Choroid plexus epithelial cell (primary cell): Measurements from ENCODE around the gene ARL15.

ENCODE experiments used
- DNase-seq: peaks from one replicate; pipeline ENCODE4 v3.0.0-alpha.2; 2010; ENCODE audit warnings: low read depth
- H3K4me3 ChIP-seq: 2 replicates; pipeline ENCODE4 v1.5.1; 2011; ENCODE audit warnings: low read depth, mild to moderate bottlenecking, control low read depth, low read length, moderate library complexity
- TF ChIP-seq, protein P1 (sequence below): conservative IDR thresholded peaks from 2 replicates; pipeline ENCODE4 v1.5.1; 2011; ENCODE audit warnings: low read depth, mild to moderate bottlenecking, control low read depth, inconsistent platforms, low read length, moderate library complexity

Gene ARL15

DNA sequence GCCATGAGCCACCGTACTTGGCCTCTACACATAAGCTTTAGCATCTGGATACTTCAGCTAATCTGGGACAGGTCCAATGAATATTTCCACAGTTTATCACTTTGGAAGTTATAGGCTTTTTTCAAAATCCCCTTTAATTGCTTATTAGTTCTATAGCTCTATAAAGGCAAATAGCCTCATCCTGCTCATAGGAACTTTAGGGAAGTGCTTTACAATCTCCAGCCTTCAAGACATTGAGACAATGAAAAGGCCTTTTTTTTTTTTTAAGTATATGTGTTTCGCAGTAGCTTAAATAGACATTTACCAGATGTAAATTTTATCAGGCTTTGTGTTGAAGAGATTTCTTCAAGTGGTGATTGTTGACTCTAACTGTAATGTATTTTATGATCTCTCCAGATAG is 224.2 kb downstream of the ARL15 start:
- H3K4me3 ChIP-seq: no peak overlapping the region
- TF ChIP-seq, protein P1, sequence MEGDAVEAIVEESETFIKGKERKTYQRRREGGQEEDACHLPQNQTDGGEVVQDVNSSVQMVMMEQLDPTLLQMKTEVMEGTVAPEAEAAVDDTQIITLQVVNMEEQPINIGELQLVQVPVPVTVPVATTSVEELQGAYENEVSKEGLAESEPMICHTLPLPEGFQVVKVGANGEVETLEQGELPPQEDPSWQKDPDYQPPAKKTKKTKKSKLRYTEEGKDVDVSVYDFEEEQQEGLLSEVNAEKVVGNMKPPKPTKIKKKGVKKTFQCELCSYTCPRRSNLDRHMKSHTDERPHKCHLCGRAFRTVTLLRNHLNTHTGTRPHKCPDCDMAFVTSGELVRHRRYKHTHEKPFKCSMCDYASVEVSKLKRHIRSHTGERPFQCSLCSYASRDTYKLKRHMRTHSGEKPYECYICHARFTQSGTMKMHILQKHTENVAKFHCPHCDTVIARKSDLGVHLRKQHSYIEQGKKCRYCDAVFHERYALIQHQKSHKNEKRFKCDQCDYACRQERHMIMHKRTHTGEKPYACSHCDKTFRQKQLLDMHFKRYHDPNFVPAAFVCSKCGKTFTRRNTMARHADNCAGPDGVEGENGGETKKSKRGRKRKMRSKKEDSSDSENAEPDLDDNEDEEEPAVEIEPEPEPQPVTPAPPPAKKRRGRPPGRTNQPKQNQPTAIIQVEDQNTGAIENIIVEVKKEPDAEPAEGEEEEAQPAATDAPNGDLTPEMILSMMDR: no peak
- DNase-seq: no peak

DNA sequence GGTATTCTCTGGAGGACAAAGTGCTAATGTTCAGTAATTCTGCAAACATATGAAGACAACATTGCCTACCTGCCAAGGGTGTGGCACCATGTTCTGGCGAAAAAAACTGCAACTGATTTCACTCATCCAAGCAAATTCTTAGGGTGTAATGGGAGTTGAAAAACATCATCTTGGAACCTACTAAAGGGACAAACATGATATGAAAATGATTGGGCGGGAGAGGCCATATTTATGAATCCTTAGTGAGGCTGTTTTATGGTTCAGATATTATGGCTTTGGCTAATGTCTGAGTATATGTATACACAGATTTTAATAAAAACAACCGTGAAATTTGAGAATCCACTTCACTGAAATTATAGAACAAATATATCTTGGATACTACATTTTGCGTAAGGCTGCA is 225.7 kb downstream of the ARL15 start:
- DNase-seq: no peak
- no peak overlapping the region for H3K4me3 ChIP-seq
- TF ChIP-seq, protein P1: no peak

DNA sequence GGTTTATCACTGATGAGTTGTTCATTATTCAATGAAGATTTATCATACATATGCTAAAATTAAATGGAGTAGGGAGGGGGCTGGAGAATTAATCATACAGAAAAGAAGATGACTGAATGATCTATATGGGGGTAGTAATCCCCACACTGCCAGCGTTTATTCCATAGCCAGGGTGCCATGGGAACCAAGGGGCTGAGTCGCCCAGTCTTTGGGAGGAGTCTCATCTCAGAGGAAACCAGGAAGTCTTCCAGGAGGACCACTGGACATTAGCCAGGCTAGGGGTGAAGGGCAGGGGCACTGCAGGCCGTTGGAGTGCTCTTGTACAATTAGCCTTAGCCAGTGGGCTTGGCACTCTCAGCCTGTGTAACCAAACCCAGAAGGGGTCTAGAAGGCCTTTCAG is 226.5 kb downstream of the ARL15 start:
- H3K4me3 ChIP-seq: no peak overlapping the region
- TF ChIP-seq, protein P1: no peak
- DNase-seq: no peak

GRCh38 chr5:54083245-54083644 is 227.1 kb downstream of the ARL15 start:
- TF ChIP-seq, protein P1: no peak
- DNase-seq: no peak
- H3K4me3 ChIP-seq: no peak overlapping the region

- TF ChIP-seq, protein P1: no peak
- no peak overlapping the region for H3K4me3 ChIP-seq
- DNase-seq: no peak
Measured at GRCh38 chr5:54081415-54081814, 229.0 kb downstream of the ARL15 start.

- no peak for DNase-seq
- TF ChIP-seq, protein P1: no peak
- no peak overlapping the region for H3K4me3 ChIP-seq
Measured at GRCh38 chr5:54080831-54081230, 229.5 kb downstream of the ARL15 start.

DNA sequence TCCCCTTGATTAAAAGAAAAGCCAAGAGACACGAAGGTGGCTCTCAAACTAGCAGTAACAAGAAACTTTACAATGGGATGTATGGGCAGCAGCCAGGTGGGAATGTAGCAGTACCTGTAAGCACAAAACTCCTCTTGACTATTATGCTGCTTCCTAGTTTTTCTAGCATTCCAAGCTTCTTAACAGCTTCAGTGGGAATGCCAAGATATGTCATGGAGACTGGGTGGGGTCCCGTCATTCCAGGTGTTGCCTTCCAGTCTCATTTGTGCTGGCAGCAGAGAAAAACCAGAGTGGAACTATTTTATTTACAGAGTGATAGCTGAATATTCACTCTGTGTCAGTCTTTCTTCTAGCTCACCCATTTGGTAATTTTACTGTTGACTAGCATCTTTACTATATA is 236.6 kb downstream of the ARL15 start:
- TF ChIP-seq, protein P1: no peak
- no peak overlapping the region for H3K4me3 ChIP-seq

More for the DNA sequence above, 236.6 kb downstream of the ARL15 start:
- DNase-seq: no peak
